SK-N-DZ (cell line): ENCODE results near the gene PCSK1N. TPM values are rescaled to one million over a fixed set of nuclear protein-coding genes. Genes with fewer than 3 reads are reported as not detected.
"Not testable (repeated sequence)": the region's sequence is repeated elsewhere in the genome, so short reads cannot be mapped to it uniquely, and the experiment has no call there.

ENCODE experiments used
- DNase-seq: peaks from one replicate; pipeline ENCODE4 v3.0.0-alpha.2; 2015; ENCODE audit warnings: low spot score
- polyA plus RNA-seq, 2 experiments: library from polyadenylated mRNA; depleted of rRNA; stranded (reverse); fragments of >200 nt; gene quantifications; 2 replicates each; pipeline ENCODE4 v1.2.3, GENCODE V29; 2014

The PCSK1N gene
- 65.2 and 80.9 TPM in 2 replicates for polyA plus RNA-seq (2014; cell fraction: cytosol; rRNA removed)
- polyA plus RNA-seq (2014; cell fraction: nucleus; rRNA removed), result 28.7 and 37.3 TPM in 2 replicates

GRCh38 chrX:48835524-48836329, at the start of gene PCSK1N:
PCSK1N (minus strand) TSS chrX:48835610; CDS start chrX:48835532, 78 bp downstream.
- DNase-seq, result peak; percentile 58

GRCh38 chrX:48883729-48884128, 48.3 kb upstream of the PCSK1N start:
- DNase-seq, result no peak

GRCh38 chrX:48876944-48877343, 41.5 kb upstream of the PCSK1N start:
- DNase-seq, result not testable (repeated sequence)

- not testable (repeated sequence) for DNase-seq
These were observed 36.6 kb upstream of the PCSK1N start for GRCh38 chrX:48872017-48872416.

GRCh38 chrX:48864210-48864609, 28.8 kb upstream of the PCSK1N start:
- no peak for DNase-seq

- DNase-seq, result no peak
These were observed 19.5 kb upstream of the PCSK1N start for GRCh38 chrX:48854898-48855297.

- not testable (repeated sequence) for DNase-seq
These were observed 18.9 kb upstream of the PCSK1N start for GRCh38 chrX:48854121-48854804.

- DNase-seq, result not testable (repeated sequence)
These were observed 18.1 kb upstream of the PCSK1N start for GRCh38 chrX:48853494-48853893.

GRCh38 chrX:48852857-48853256, 17.4 kb upstream of the PCSK1N start:
- no peak for DNase-seq

- DNase-seq, result no peak
These were observed 13.4 kb upstream of the PCSK1N start for GRCh38 chrX:48848847-48849246.

- DNase-seq, result no peak
These were observed 4.3 kb upstream of the PCSK1N start for GRCh38 chrX:48839686-48840085.

- DNase-seq, result peak; percentile 24
These were observed 1.1 kb downstream of the PCSK1N start for GRCh38 chrX:48834383-48834709.

GRCh38 chrX:48833542-48834138, 1.8 kb downstream of the PCSK1N start:
- peak; percentile 5 for DNase-seq

- no peak for DNase-seq
These were observed 3.5 kb downstream of the PCSK1N start for GRCh38 chrX:48831909-48832291.

GRCh38 chrX:48831136-48831908, 4.1 kb downstream of the PCSK1N start:
- no peak for DNase-seq

GRCh38 chrX:48829016-48829735, 6.2 kb downstream of the PCSK1N start:
- DNase-seq, result no peak

GRCh38 chrX:48827654-48827968, 7.8 kb downstream of the PCSK1N start:
- no peak for DNase-seq

- DNase-seq, result no peak
These were observed 8.3 kb downstream of the PCSK1N start for GRCh38 chrX:48826876-48827653.

GRCh38 chrX:48826135-48826875, 9.1 kb downstream of the PCSK1N start, which contains the start of gene ERAS:
ERAS (plus strand) TSS chrX:48826513; CDS start chrX:48829124, 2,611 bp downstream.
- no peak for DNase-seq

GRCh38 chrX:48824066-48824465, 11.3 kb downstream of the PCSK1N start:
- no peak for DNase-seq
